NOMO-1 (cell line): ENCODE data around the gene SPP2.

Experiments used
- DNase-seq, 2 experiments: peaks; one replicate each; lab custom pipeline; 2025; ENCODE audit not compliant: unreplicated experiment in 2 of 2; lab: John Stamatoyannopoulos, UW

SPP2 gene, protein sequence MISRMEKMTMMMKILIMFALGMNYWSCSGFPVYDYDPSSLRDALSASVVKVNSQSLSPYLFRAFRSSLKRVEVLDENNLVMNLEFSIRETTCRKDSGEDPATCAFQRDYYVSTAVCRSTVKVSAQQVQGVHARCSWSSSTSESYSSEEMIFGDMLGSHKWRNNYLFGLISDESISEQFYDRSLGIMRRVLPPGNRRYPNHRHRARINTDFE

DNA sequence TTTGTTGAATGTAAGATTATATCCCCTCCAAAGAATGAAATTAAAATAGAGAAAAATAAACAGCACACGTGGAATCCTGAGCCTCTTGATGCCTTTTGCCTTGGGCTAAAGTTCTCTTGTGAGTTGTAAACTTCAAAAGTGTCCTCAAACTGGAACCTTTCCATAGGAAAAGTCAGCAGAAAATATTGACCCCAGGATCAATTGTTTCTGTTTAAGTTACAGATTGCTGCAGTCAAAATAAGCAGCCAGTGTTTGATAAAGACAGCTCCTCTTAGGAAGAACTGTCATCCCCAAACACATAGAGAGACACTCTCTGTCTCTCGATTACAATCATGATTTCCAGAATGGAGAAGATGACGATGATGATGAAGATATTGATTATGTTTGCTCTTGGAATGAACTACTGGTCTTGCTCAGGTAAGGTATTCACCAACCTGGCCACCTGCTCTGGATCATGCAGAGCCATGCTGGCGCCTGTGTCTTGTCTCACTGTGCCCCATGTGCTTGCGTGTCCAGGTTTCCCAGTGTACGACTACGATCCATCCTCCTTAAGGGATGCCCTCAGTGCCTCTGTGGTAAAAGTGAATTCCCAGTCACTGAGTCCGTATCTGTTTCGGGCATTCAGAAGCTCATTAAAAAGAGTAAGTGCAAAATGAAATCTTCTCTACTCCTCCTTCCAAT, at the start of gene SPP2:
TSS of gene SPP2 (plus strand) at position 248 of the 681 bp plus-strand sequence. CDS start at position 333, 85 bp downstream.
- no peak for DNase-seq

DNA sequence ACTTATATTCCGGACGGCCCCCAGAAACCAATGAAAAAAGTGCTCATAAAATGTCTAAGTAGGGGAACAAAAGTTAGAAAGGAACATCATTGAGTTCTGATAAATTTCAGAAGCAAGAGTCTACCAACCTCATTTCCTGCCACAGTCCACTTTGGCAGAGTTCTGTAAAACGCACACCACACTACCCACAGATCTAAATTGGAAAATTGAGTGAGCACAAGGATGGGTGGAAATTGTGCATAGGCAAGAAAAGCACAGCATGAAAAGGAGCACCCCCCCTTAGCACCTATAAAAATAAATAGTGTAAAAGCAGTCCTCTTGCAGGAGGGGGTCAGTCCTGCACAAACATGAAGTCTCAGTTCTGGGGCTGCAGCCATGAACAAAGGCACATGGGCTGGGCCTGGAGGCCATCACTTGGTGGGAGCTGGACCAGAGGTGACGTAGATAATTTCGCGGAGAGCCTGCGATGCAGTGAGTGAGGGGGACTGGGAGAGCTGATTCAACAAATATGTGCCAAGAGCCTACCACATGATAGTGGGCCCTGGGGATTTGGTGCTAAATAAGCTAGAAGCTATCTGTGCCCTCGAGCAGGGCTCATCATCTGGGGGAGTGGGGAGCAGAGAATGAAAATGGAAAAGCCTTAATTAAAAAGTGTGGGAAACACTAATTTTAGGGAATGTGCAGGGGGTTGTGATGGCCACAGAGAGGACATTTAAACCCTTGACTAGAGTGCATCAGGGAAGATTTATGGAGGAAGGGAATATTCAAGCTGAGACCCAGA, 48.9 kb upstream of the SPP2 start:
- DNase-seq: no peak

DNA sequence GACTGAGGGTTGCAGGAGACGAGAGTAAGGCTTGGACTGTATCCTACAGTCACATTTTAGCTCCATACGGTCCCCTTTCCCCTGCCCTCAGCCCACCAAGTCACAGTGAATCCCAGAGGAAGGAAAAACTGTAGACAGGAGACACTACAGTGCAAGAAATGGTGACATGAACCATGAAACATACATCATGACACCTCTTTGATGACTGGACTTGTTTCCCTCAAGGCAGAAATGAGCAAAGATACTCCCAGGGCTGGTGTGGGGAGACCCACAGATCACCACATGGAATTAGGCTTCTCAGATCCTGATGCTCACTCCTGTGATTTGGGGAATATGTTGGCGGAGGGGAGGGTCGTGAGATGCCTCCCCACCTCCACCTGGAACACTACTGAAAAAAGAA, 48.2 kb upstream of the SPP2 start:
- DNase-seq: no peak

DNA sequence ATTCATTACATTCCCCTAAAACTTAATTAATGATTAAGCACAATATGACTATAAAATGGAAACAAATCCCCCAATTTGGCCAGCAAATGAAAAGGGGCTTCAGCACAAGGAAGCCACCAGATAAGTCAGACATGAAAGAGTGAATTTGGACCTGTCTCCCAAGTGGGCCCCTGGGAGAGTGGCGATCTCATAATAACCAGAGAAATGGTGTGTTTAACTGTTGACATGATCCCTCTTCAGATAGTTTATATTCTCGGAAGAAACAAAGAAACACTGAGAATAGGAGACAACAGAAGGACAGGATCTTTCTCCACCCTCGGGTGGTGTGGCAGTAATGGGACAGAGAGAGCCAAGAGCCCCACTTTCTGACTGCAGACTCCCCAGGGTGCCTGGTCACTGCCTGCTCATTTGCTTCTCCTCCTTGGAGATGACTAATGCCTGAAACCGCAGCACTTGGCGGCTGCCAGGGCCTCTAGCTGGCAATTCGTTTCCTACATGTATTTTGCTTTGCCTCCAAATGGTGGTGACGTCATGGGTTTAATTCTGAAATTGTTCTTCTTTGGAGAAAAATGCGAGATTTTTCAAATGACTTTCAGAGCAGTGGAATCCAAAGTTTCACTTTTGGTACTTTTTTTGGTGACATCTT, 46.4 kb upstream of the SPP2 start:
- peak; percentile 56 for DNase-seq

GRCh38 chr2:234005126-234005525, 45.4 kb upstream of the SPP2 start:
- no peak for DNase-seq

DNA sequence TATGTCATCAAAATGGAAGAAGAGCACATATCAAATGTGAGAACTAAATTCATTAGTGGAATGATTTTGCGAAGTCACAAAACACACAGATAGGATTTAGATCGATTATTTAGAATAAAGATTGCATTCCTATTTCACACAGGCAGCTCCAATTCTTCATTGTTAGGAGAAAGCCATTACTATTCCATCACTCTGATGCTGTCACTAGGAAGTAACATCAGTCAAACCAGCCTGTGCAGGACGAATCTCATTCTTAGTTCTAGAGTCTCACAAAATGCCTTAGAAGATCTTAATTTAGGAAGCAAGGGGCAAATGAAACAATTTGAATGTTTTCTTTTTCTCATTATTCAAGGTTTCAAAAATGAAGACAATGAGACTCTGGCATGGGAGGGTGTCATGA, 44.0 kb upstream of the SPP2 start:
- DNase-seq: no peak

- DNase-seq: no peak
Measured at GRCh38 chr2:234014427-234014826, 36.1 kb upstream of the SPP2 start.

- no peak for DNase-seq
Measured at GRCh38 chr2:234015861-234016260, 34.6 kb upstream of the SPP2 start.

GRCh38 chr2:234019896-234020295, 30.6 kb upstream of the SPP2 start:
- DNase-seq: no peak

GRCh38 chr2:234020332-234020731, 30.2 kb upstream of the SPP2 start:
- DNase-seq: no peak

DNA sequence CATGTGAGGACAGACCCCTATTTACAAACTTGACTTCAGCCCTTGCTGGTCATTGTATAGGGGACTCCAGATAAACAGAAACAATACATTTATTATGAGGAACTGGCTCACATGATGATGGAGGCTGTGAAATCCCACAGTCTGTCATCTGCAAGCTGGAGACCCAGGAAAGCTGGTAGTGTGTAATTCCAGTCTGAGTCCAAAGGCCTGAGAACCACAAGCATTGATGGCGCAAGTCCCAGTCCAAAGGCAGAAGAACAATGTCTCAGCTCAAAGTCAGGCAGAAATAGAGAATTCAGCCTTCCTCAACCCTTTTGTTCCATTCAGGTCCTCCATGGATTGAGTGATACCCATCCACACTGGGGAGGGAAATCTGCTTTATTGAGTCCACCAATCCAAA, 28.1 kb upstream of the SPP2 start:
- DNase-seq: no peak

- no peak for DNase-seq
Measured at GRCh38 chr2:234024304-234024703, 26.2 kb upstream of the SPP2 start.

GRCh38 chr2:234025466-234025865, 25.0 kb upstream of the SPP2 start:
- DNase-seq: peak; percentile 57 to 80

- DNase-seq: no peak
Measured at GRCh38 chr2:234025891-234026401, 24.6 kb upstream of the SPP2 start.

GRCh38 chr2:234026693-234027254, 23.7 kb upstream of the SPP2 start:
- no peak for DNase-seq

GRCh38 chr2:234027641-234028040, 22.9 kb upstream of the SPP2 start:
- DNase-seq: peak in 1 of 2 experiments; percentile 9

GRCh38 chr2:234029150-234029733, 21.3 kb upstream of the SPP2 start:
- no peak for DNase-seq

- no peak for DNase-seq
Measured at GRCh38 chr2:234031207-234031606, 19.3 kb upstream of the SPP2 start.

- DNase-seq: no peak
Measured at GRCh38 chr2:234032279-234032856, 18.1 kb upstream of the SPP2 start.

DNA sequence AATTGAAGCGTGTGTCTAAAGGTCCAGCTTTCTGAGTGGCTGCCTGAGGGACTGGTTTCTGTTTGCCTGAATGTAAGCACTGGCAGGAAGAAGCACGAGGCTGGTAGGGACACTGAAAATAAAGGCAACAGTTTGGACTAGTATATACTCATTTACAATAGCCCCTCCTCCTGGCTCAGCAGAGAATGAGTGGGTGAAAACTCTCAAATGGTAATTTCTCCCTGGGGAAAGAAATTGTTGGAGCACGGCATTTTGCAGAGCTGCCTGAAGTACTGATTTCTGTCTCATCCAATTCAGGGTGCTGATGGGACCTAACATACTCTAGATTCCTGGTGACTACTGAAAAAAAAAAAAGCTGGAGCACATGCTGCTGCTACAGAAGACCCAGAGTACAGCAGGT, 17.3 kb upstream of the SPP2 start:
- DNase-seq: no peak
